Adrenal gland (tissue), 12 donors: ENCODE results near the gene ZFP69B. TPM values are rescaled to one million over a fixed set of nuclear protein-coding genes. Genes with fewer than 3 reads are reported as not detected.

Experiments used
- DNase-seq, 7 donors: peaks; one replicate each; pipeline ENCODE4 v3.0.0-alpha.2; 2019 to 2020
- H3K27ac ChIP-seq, 5 donors: fragments of 200-600 bp; sonication (generic) in 4 of 5; 1 replicate in 3 of 5; 2 replicates in 2 of 5; pipeline versions ENCODE4 v1.5.1 to v1.8.0; 2016 to 2020; ENCODE audit warnings: mild to moderate bottlenecking in 1 of 5
- H3K27me3 ChIP-seq: fragments of 200-600 bp; 2 replicates; pipeline ENCODE4 v1.8.0; 2021
- H3K36me3 ChIP-seq, 2 donors: fragments of 200-600 bp; replicated peaks in 1 of 2; 1 replicate in 1 of 2; 2 replicates in 1 of 2; pipeline versions ENCODE4 v1.5.1 to v1.8.0; 2018 to 2022
- H3K4me1 ChIP-seq, 2 donors: fragments of 200-600 bp; replicated peaks in 1 of 2; 1 replicate in 1 of 2; 2 replicates in 1 of 2; pipeline versions ENCODE4 v1.5.1 to v1.8.0; 2018 to 2021
- H3K4me3 ChIP-seq, 4 donors: fragments of 200-600 bp; sonication (generic) in 3 of 4; one replicate each; pipeline ENCODE4 v1.5.1; 2016 to 2018
- H3K9me3 ChIP-seq, 3 donors: fragments of 200-600 bp; sonication (generic) in 1 of 3; replicated peaks in 1 of 3; 1 replicate in 2 of 3; 2 replicates in 1 of 3; pipeline versions ENCODE4 v1.5.1 to v1.8.0; 2016 to 2021
- POLR2A ChIP-seq, 2 donors: fragments of 450-650 bp; IDR thresholded peaks; one replicate each; pipeline ENCODE4 v1.6.1; 2017; ENCODE audit warnings: antibody characterized with exemption in 2 of 2, mild to moderate bottlenecking in 2 of 2, moderate library complexity in 1 of 2
- WGBS, 4 donors: extraction: QIAGEN DNeasy Blood & Tissue Kit in 2 of 4; methylation state at CpG; one replicate each; pipeline versions ENCODE4 v1.1.5 to v1.1.7; 2013 to 2017; 5-methylcytosine and 5-hydroxymethylcytosine counted together
- intact Hi-C, 2 donors: fragments of 100-400 bp; cut with DNase I; formaldehyde crosslinking; loops; one replicate each; pipeline versions ENCODE4 v1.14.1 to v1.15.0; 2022 to 2023
- polyA plus RNA-seq, 3 donors: library from polyadenylated mRNA; stranded (reverse); fragments of 200-250 nt in 2 of 3; fragments of 350-450 nt in 1 of 3; fragmentation: Illumina TruSeq in 1 of 3; extraction: RNeasy Lipid Tissue Mini Kit (QIAGEN cat#74804) in 1 of 3; gene quantifications; one replicate each; pipeline ENCODE4 v1.2.3, GENCODE V29; 2013 to 2014
- total RNA-seq, 9 donors: library from RNA; depleted of rRNA in 4 of 9; stranded (reverse); fragments of >200 nt in 4 of 9; fragments of 120-200 nt in 1 of 9; fragmentation: NEBNext Ultra II Directional in 1 of 9; extraction: Animal tissue kit (Norgen Biotek cat#: 25700) in 1 of 9; gene quantifications; one replicate each; pipeline versions ENCODE4 v1.1.0 to v1.2.4, GENCODE V29; 2013 to 2023
- TF ChIP-seq, protein P1 (sequence below), 6 experiments: fragments of 450-650 bp in 4 of 6; fragments of 200-600 bp in 2 of 6; sonication (generic) in 1 of 6; IDR thresholded peaks; 1 replicate in 5 of 6; 2 replicates in 1 of 6; pipeline versions ENCODE4 v1.5.1 to v1.8.0; 2016 to 2021; ENCODE audit warnings: antibody characterized with exemption in 6 of 6, mild to moderate bottlenecking in 2 of 6, moderate library complexity in 1 of 6
- donor health status: healthy with polysubstance abuse.
- donor health status: Bipolar disorder and iron deficiency.
- donor health status: DM: yes; HTN: yes; CAD: no.
- donor health status: DM: no; HTN: no; CAD: no.
- donor health status: DM: no; HTN: no; CAD: no.
- donor health status: DM: yes; HTN: yes; CAD: no.

ZFP69B gene
- total and polyA plus RNA-seq, 12 donors: 0.34 to 2.6 (median 1.3) TPM

DNA sequence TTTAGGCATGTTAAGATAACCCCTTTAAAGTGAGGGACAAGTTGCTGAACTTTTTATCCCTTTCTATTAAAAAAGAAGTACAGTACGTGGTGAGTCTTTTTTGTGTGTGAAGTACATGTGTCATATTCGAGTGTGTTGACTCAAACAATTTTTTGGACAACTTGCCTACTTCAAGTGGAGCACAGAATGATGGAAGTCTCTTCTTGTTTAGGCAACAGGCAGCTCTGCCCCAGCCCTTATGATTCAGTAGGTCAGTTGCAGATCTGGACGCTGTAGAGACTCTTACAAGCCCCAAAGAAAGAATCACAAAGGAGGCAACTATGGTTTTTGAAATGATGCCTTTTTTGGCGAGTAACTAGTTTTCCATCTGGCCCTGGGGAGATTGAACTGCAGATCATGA lies 14.4 kb upstream of the ZFP69B start:
- no peak for DNase-seq
- intact Hi-C loops: no loop called here

GRCh38 chr1:40438391-40439015 lies 11.8 kb upstream of the ZFP69B start:
- H3K9me3 ChIP-seq: no peaks in the 10 kb centered on the region
- 59 to 71% (median 64%) methylated on average over 3 of the region's 3 CpGs for WGBS, 4 donors
- TF ChIP-seq POLR2A (IDR thresholded peaks at IDR 0.05): no peak
- TF ChIP-seq, protein P1, sequence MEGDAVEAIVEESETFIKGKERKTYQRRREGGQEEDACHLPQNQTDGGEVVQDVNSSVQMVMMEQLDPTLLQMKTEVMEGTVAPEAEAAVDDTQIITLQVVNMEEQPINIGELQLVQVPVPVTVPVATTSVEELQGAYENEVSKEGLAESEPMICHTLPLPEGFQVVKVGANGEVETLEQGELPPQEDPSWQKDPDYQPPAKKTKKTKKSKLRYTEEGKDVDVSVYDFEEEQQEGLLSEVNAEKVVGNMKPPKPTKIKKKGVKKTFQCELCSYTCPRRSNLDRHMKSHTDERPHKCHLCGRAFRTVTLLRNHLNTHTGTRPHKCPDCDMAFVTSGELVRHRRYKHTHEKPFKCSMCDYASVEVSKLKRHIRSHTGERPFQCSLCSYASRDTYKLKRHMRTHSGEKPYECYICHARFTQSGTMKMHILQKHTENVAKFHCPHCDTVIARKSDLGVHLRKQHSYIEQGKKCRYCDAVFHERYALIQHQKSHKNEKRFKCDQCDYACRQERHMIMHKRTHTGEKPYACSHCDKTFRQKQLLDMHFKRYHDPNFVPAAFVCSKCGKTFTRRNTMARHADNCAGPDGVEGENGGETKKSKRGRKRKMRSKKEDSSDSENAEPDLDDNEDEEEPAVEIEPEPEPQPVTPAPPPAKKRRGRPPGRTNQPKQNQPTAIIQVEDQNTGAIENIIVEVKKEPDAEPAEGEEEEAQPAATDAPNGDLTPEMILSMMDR (IDR thresholded peaks at IDR 0.05): peak; percentile 33 to 60 (median 48)
- H3K27me3 ChIP-seq: no peaks in the 10 kb centered on the region
- DNase-seq: peak in 1 of 7 donors; percentile 25
- H3K4me3 ChIP-seq: no peak overlapping the region
- no peak overlapping the region for H3K27ac ChIP-seq
- H3K36me3 ChIP-seq: no peaks in the 10 kb centered on the region
- no peaks in the 10 kb centered on the region for H3K4me1 ChIP-seq
- intact Hi-C loops: no loop called here

More for the DNA sequence above, 14.4 kb upstream of the ZFP69B start:
- Histone ChIP-seq H3K27ac (no peak overlapping the region), H3K9me3 (no peaks in the 10 kb centered on the region), H3K4me3 (no peak overlapping the region), H3K36me3 (no peaks in the 10 kb centered on the region), H3K27me3 (no peaks in the 10 kb centered on the region), H3K4me1 (no peaks in the 10 kb centered on the region)
- WGBS, 4 donors: 71 to 90% (median 74%) methylated on average over 4 of the region's 4 CpGs
- no peak for TF ChIP-seq POLR2A (IDR thresholded peaks at IDR 0.05)
- TF ChIP-seq, protein P1 (IDR thresholded peaks at IDR 0.05): no peak

- no peaks in the 10 kb centered on the region for H3K4me1 ChIP-seq
- H3K9me3 ChIP-seq: no peaks in the 10 kb centered on the region
- intact Hi-C loops: no loop called here
- no peak overlapping the region for H3K4me3 ChIP-seq
- TF ChIP-seq, protein P1 (IDR thresholded peaks at IDR 0.05): no peak
- no peak for TF ChIP-seq POLR2A (IDR thresholded peaks at IDR 0.05)
- no peaks in the 10 kb centered on the region for H3K27me3 ChIP-seq
- no peaks in the 10 kb centered on the region for H3K36me3 ChIP-seq
- H3K27ac ChIP-seq: no peak overlapping the region
- WGBS, 4 donors: 78 to 87% (median 84%) methylated on average over 5 of the region's 5 CpGs
- DNase-seq: no peak
Observed at GRCh38 chr1:40439247-40439646, 11.0 kb upstream of the ZFP69B start.

- no peaks in the 10 kb centered on the region for H3K4me1 ChIP-seq
- H3K27me3 ChIP-seq: no peaks in the 10 kb centered on the region
- peak in 5 of 7 donors; percentile 4 to 60 (median 19) for DNase-seq
- no peak for TF ChIP-seq POLR2A (IDR thresholded peaks at IDR 0.05)
- TF ChIP-seq, protein P1 (IDR thresholded peaks at IDR 0.05): no peak
- peaks cover 0 to 17% (median 0%) of the 10 kb centered on the region in 3 donors for H3K9me3 ChIP-seq
- intact Hi-C loops: no loop called here
- 18 to 29% (median 19%) methylated on average over 20 to 22 of the region's 22 CpGs for WGBS, 4 donors
- H3K27ac ChIP-seq: peak overlapping the region in 3 of 5 donors; percentile 40 to 89 (median 80)
- peak overlapping the region in 3 of 4 donors; percentile 1 to 90 (median 33) for H3K4me3 ChIP-seq
- no peaks in the 10 kb centered on the region for H3K36me3 ChIP-seq
Observed at GRCh38 chr1:40450495-40451237, 390 bp downstream of the ZFP69B start.
